ENCODE results near the gene ZCCHC7. TPM values are rescaled to one million over a fixed set of nuclear protein-coding genes. Genes with fewer than 3 reads are reported as not detected.

ZCCHC7 gene
- total and polyA plus RNA-seq, 2 of the 8 experiments (the other 6 are each of a cell fraction or from before 2014, with no cell fraction given): 12.2 to 27.5 TPM

DNA sequence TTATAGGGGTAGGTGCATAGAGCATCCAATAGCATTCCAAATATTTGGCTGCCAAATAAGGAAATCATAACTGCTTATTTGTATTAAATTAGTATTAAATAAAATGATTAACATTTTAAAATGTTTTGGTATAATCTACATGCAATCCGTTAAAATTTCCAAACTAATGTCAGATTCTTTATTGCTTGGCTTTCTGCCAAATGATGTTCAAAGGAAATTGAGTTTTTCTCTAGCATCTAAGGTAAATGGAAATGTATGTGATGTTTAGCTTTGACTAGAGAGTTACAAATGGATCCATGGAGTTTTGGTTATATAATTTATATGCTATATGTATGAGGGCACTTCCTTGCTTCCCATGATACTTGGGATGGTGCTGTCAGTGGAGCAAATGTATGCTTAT lies 121.7 kb downstream of the ZCCHC7 start:
- ChIA-PET POLR2A (ENCODE audit: partially characterized antibody) (interaction anchor here (1.2 kb wide), 1 partner anchor 10 kb away, joined by 3 read pairs; no protein-coding TSS in a partner anchor), CTCF (ENCODE audit: partially characterized antibody) (interaction anchor here (1.4 to 1.6 kb wide), 2 partner anchors 20 to 246 kb away, joined by 3 to 8 read pairs; no protein-coding TSS in a partner anchor)
- Histone ChIP-seq H2AK5ac (ENCODE audit: low read depth, low read length) (no peak overlapping the region), H3K79me1 (ENCODE audit: low read depth, low read length) (no peaks in the 10 kb centered on the region), H4K5ac (ENCODE audit: insufficient read length, low read depth, low read length) (no peak overlapping the region), H3K9me3 (ENCODE audit: insufficient read depth in 2 of 2, low read depth in 1 of 2, low read length in 1 of 2) (no peaks in the 10 kb centered on the region), H3K36me3 (ENCODE audit: control insufficient read depth in 2 of 4, insufficient read depth in 4 of 4, low read length in 3 of 4) (no peaks in the 10 kb centered on the region), H2AFZ (ENCODE audit: low read length) (no peak overlapping the region), H4K20me1 (replicated peaks in 1 of 2; ENCODE audit: control insufficient read depth in 1 of 2, insufficient read depth in 2 of 2, low read length in 2 of 2) (no peaks in the 10 kb centered on the region), H3K4me2 (ENCODE audit: insufficient read depth in 1 of 2, low read depth in 2 of 2, low read length in 2 of 2) (no peak overlapping the region), H3K56ac (replicated peaks; ENCODE audit: insufficient read length, low read depth, low read length) (no peak overlapping the region), H2BK120ac (replicated peaks; ENCODE audit: low read depth, low read length) (no peak overlapping the region), H3K4me3 (ENCODE audit: extremely low read depth in 1 of 4, insufficient read depth in 2 of 4, low read depth in 3 of 4, low read length in 4 of 4) (no peak overlapping the region), H3K27ac (ENCODE audit: low read depth, low read length) (no peak overlapping the region), H3K4me1 (replicated peaks in 1 of 4; ENCODE audit: control insufficient read depth in 3 of 4, insufficient read depth in 4 of 4, low read length in 3 of 4) (peaks cover 0 to 6% (median 4%) of the 10 kb centered on the region in 4 experiments; a peak in 5 of 7 replicates), H3K79me2 (ENCODE audit: control insufficient read depth in 1 of 2, insufficient read depth in 2 of 2, low read length in 2 of 2) (peaks cover 0 to 20% of the 10 kb centered on the region in 2 experiments; a peak in 2 of 4 replicates), H2BK15ac (ENCODE audit: low read length) (no peak overlapping the region), H3K4ac (replicated peaks; ENCODE audit: insufficient read length, low read depth, low read length) (no peak overlapping the region), H2BK5ac (ENCODE audit: low read depth, low read length) (no peak overlapping the region), H3K23me2 (ENCODE audit: low read depth, low read length) (no peaks in the 10 kb centered on the region), H2BK20ac (ENCODE audit: low read length) (no peak overlapping the region), H4K91ac (replicated peaks; ENCODE audit: insufficient read length, low read length) (no peak overlapping the region), H3K18ac (ENCODE audit: extremely low read depth, low read length) (no peak overlapping the region), H3K23ac (ENCODE audit: insufficient read length) (no peak overlapping the region), H4K8ac (ENCODE audit: extremely low read depth, insufficient read depth, low read length) (no peak overlapping the region), H3K27me3 (replicated peaks in 1 of 4; ENCODE audit: control insufficient read depth in 3 of 4, extremely low read depth in 1 of 4, insufficient read depth in 3 of 4, low read length in 3 of 4) (no peaks in the 10 kb centered on the region), H3K9ac (replicated peaks in 1 of 4; ENCODE audit: extremely low read depth in 1 of 4, low read depth in 3 of 4, low read length in 3 of 4) (no peak overlapping the region), H3K14ac (ENCODE audit: insufficient read length) (no peak overlapping the region), H2BK12ac (ENCODE audit: low read depth, low read length) (no peak overlapping the region)
- FAIRE-seq (no peak), DNase-seq (ENCODE audit: low read depth in 1 of 2, low spot score in 2 of 2) (no peak)
- WGBS, 2 experiments (ENCODE audit: extremely low coverage in 1 of 2, insufficient coverage in 1 of 2, insufficient read length in 1 of 2, insufficient replicate concordance in 2 of 2, low coverage in 1 of 2, low lambda C conversion rate in 2 of 2, missing lambda C conversion rate in 1 of 2): 94% methylated on average over 1 of the region's 1 CpG; no CpG with 5 or more reads in 1 of the 2 experiments
- TF ChIP-seq RNF2 (IDR thresholded peaks at IDR 0.05; ENCODE audit: borderline replicate concordance, low read depth, low read length, missing control alignments, poor library complexity, severe bottlenecking) (no peak), HDAC6 (IDR thresholded peaks at IDR 0.05; ENCODE audit: low read depth, low read length) (no peak), EGR1 (IDR thresholded peaks at IDR 0.05; ENCODE audit: borderline replicate concordance, low read depth, low read length) (no peak), ASH2L (IDR thresholded peaks at IDR 0.05; ENCODE audit: low read length) (no peak), SP2 (IDR thresholded peaks at IDR 0.05; ENCODE audit: low read length) (no peak), TCF12 (IDR thresholded peaks at IDR 0.05; ENCODE audit: low read depth, low read length) (no peak)
